Tibial nerve (tissue), 4 donors: Measurements from ENCODE around the gene RETREG1. TPM values are rescaled to one million over a fixed set of nuclear protein-coding genes. Genes with fewer than 3 reads are reported as not detected.

Experiments
- DNase-seq, 2 donors: peaks; one replicate each; pipeline ENCODE4 v3.0.0-alpha.2; 2019; ENCODE audit warnings: low spot score in 2 of 2
- H3K27ac ChIP-seq, 4 donors: fragments of 200-600 bp; sonication (generic) in 3 of 4; one replicate each; pipeline ENCODE4 v1.5.1; 2017 to 2019; ENCODE audit warnings: mild to moderate bottlenecking in 1 of 4
- H3K27me3 ChIP-seq, 2 donors: fragments of 200-600 bp; sonication (generic) in 1 of 2; one replicate each; pipeline versions ENCODE4 v1.5.1 to v1.6.0; 2017 to 2019
- H3K36me3 ChIP-seq, 3 donors: fragments of 200-600 bp; sonication (generic); one replicate each; pipeline ENCODE4 v1.5.1; 2018 to 2019
- H3K4me1 ChIP-seq, 4 donors: fragments of 200-600 bp; sonication (generic) in 3 of 4; one replicate each; pipeline ENCODE4 v1.5.1; 2017 to 2019
- H3K4me3 ChIP-seq, 4 donors: fragments of 200-600 bp; sonication (generic) in 3 of 4; one replicate each; pipeline ENCODE4 v1.5.1; 2017 to 2019; ENCODE audit warnings: mild to moderate bottlenecking in 1 of 4, moderate library complexity in 1 of 4
- H3K9me3 ChIP-seq, 4 donors: fragments of 200-600 bp; sonication (generic) in 3 of 4; one replicate each; pipeline ENCODE4 v1.5.1; 2017 to 2019
- CTCF ChIP-seq, 5 experiments: fragments of 200-600 bp in 3 of 5; fragments of 450-650 bp in 2 of 5; sonication (generic) in 3 of 5; IDR thresholded peaks; one replicate each; pipeline ENCODE4 v1.5.1; 2016 to 2019; ENCODE audit warnings: antibody characterized with exemption in 5 of 5, mild to moderate bottlenecking in 3 of 5, moderate library complexity in 2 of 5
- EP300 ChIP-seq, 2 donors: sonication (generic); formaldehyde crosslinking; IDR thresholded peaks; one replicate each; pipeline ENCODE4 v1.6.1; 2017; ENCODE audit warnings: antibody characterized with exemption in 2 of 2, mild to moderate bottlenecking in 1 of 2
- POLR2A ChIP-seq, 2 donors: fragments of 450-650 bp; IDR thresholded peaks; one replicate each; pipeline ENCODE4 v1.6.1; 2017; ENCODE audit warnings: antibody characterized with exemption in 2 of 2, mild to moderate bottlenecking in 2 of 2, moderate library complexity in 2 of 2
- WGBS, 2 donors: methylation state at CpG; one replicate each; pipeline ENCODE4 v1.1.5; 2018; 5-methylcytosine and 5-hydroxymethylcytosine counted together
- total RNA-seq, 4 donors: library from RNA; depleted of rRNA; stranded (reverse); fragments of >200 nt; gene quantifications; one replicate each; pipeline ENCODE4 v1.1.0, GENCODE V29; 2016

RETREG1 gene
- total RNA-seq, 4 donors from 2014 or later = 57.5 to 90.9 (median 77.0) TPM

GRCh38 chr5:16515532-16515931 lies 101.3 kb downstream of the RETREG1 start:
- Histone ChIP-seq H3K9me3 (no peaks in the 10 kb centered on the region), H3K36me3 (no peaks in the 10 kb centered on the region), H3K27me3 (no peaks in the 10 kb centered on the region), H3K4me3 (no peak overlapping the region), H3K4me1 (peaks cover 0 to 13% (median 0%) of the 10 kb centered on the region in 4 donors), H3K27ac (no peak overlapping the region)
- no peak for TF ChIP-seq EP300 (IDR thresholded peaks at IDR 0.05)
- TF ChIP-seq CTCF (IDR thresholded peaks at IDR 0.05) = no peak
- TF ChIP-seq POLR2A (IDR thresholded peaks at IDR 0.05) = no peak
- WGBS, 2 donors = 75 to 88% methylated on average over 4 of the region's 4 CpGs
- no peak for DNase-seq

GRCh38 chr5:16510098-16510497 lies 106.7 kb downstream of the RETREG1 start:
- DNase-seq = no peak
- no peaks in the 10 kb centered on the region for H3K9me3 ChIP-seq
- WGBS, 2 donors = 92 to 97% methylated on average over 3 of the region's 3 CpGs
- no peak overlapping the region for H3K4me3 ChIP-seq
- H3K27me3 ChIP-seq = no peaks in the 10 kb centered on the region
- H3K27ac ChIP-seq = no peak overlapping the region
- no peak for TF ChIP-seq CTCF (IDR thresholded peaks at IDR 0.05)
- TF ChIP-seq POLR2A (IDR thresholded peaks at IDR 0.05) = no peak
- no peak for TF ChIP-seq EP300 (IDR thresholded peaks at IDR 0.05)
- H3K4me1 ChIP-seq = peaks cover 0 to 25% (median 8%) of the 10 kb centered on the region in 4 donors
- H3K36me3 ChIP-seq = no peaks in the 10 kb centered on the region

DNA sequence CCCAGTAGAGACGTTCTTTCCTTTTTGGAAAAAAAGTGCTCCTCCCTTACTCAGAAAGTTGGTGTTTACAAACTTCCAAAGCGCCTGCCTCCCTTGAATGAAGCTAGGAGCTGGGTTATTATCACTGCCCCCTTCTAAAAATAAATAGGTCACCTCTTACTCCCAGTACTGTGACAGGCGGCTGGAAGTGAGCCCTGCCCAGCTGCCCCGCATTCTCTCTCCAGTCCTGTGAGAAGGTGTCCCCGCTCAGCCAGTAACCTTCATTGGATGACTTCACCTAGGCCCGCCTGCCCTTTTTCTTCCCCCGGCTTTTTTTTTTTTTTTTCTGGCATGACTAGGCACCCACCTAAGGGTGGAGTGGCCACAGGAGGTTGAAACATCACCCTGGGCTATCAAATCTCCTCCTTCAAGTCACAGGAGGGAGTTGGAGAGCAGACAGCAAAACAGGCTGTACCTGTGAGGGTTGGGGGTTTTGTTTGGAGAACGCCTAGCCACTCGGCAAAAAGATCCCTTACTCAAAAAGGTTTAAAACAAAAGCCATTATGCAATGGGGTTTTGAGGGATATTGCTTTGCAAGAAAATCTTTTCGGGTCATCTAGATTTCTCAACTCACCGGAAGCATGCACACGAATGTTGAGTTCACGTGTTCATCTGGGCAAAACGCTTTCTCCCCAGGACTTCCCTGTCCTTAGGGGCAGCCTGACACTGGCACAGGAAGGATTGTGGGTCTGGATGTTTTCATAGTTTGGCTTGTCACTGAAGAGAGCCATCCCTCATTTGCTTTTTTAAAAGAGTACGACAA lies 107.9 kb downstream of the RETREG1 start:
- peak overlapping the region in 2 of 4 donors; percentile 16 to 30 for H3K4me3 ChIP-seq
- WGBS, 2 donors = 69 to 78% methylated on average over 15 of the region's 15 CpGs
- peak overlapping the region; percentile 7 to 80 (median 40) for H3K27ac ChIP-seq
- peaks cover 0 to 25% (median 8%) of the 10 kb centered on the region in 4 donors for H3K4me1 ChIP-seq
- H3K9me3 ChIP-seq = no peaks in the 10 kb centered on the region
- H3K27me3 ChIP-seq = no peaks in the 10 kb centered on the region
- no peaks in the 10 kb centered on the region for H3K36me3 ChIP-seq
- DNase-seq = peak in 1 of 2 donors; percentile 15
- TF ChIP-seq POLR2A (IDR thresholded peaks at IDR 0.05) = no peak
- peak in 1 of 2 donors; percentile 50 for TF ChIP-seq EP300 (IDR thresholded peaks at IDR 0.05)
- TF ChIP-seq CTCF (IDR thresholded peaks at IDR 0.05) = no peak

DNA sequence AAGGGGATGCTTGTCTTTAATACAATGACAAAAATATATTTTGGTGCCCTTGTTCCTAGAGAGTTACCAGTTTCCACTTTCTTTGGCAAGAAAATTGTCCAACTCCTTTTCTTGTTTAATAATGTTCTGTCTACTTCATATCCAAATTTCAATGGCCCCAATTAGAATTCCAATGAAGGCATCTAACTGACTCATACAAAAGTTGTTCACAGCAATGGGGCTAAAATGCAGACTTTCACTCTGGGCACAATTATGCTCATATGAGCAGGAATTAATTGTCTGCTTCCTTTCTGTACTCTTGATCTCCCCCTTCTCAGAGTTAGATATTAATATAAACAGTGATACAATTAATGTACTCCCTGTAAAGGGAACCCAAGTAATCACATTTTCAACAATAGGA lies 109.1 kb downstream of the RETREG1 start:
- peak overlapping the region in 2 of 4 donors; percentile 41 to 80 for H3K27ac ChIP-seq
- H3K4me3 ChIP-seq = peak overlapping the region in 1 of 4 donors; percentile 30
- no peaks in the 10 kb centered on the region for H3K27me3 ChIP-seq
- DNase-seq = no peak
- TF ChIP-seq EP300 (IDR thresholded peaks at IDR 0.05) (no peak), CTCF (IDR thresholded peaks at IDR 0.05) (no peak), POLR2A (IDR thresholded peaks at IDR 0.05) (no peak)
- no peaks in the 10 kb centered on the region for H3K9me3 ChIP-seq
- H3K36me3 ChIP-seq = no peaks in the 10 kb centered on the region
- H3K4me1 ChIP-seq = peaks cover 0 to 25% (median 8%) of the 10 kb centered on the region in 4 donors

DNA sequence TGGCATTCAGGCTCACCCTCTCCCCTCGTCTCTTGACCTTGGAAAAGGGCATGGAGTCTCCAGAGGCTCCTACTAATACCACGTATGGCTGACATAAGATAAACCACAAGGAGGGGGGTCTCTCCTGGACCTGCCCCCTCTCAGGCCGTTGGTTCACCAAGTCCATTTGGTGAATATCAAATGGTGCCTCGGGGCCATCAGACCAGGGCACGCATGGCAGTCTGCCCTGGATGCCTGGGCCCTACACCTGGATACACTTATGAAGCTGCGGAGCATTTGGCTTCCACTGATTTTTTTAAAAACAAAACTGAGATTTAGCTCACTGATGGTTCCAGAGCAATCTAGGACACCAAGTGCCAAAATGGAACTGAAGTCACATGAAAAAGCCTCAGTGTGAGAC lies 110.9 kb downstream of the RETREG1 start:
- Histone ChIP-seq H3K36me3 (no peaks in the 10 kb centered on the region), H3K9me3 (no peaks in the 10 kb centered on the region), H3K4me1 (peaks cover 0 to 25% (median 8%) of the 10 kb centered on the region in 4 donors), H3K27ac (no peak overlapping the region), H3K27me3 (no peaks in the 10 kb centered on the region), H3K4me3 (no peak overlapping the region)
- TF ChIP-seq EP300 (IDR thresholded peaks at IDR 0.05) (no peak), POLR2A (IDR thresholded peaks at IDR 0.05) (no peak)
- no peak for DNase-seq
- 86 to 94% methylated on average over 6 of the region's 6 CpGs for WGBS, 2 donors
